Parathyroid adenoma (tissue), 2 donors: ENCODE data around the gene C17orf78.

ENCODE experiments used
- H2AFZ ChIP-seq: fragments of 300-600 bp; sonication (generic); one replicate; pipeline ENCODE4 v1.7.0; 2017; ENCODE audit warnings: antibody characterized with exemption, mild to moderate bottlenecking
- H3K27ac ChIP-seq: fragments of 300-600 bp; sonication (generic); one replicate; pipeline ENCODE4 v1.7.0; 2017
- H3K27me3 ChIP-seq: fragments of 300-600 bp; sonication (generic); one replicate; pipeline ENCODE4 v1.7.0; 2017; ENCODE audit warnings: low read length; ENCODE audit not compliant: control insufficient read depth, insufficient read depth
- H3K36me3 ChIP-seq: fragments of 300-600 bp; sonication (generic); one replicate; pipeline ENCODE4 v1.7.0; 2017; ENCODE audit warnings: low read length; ENCODE audit not compliant: control insufficient read depth, insufficient read depth
- H3K4me1 ChIP-seq: fragments of 300-600 bp; sonication (generic); one replicate; pipeline ENCODE4 v1.7.0; 2017; ENCODE audit warnings: control low read depth
- H3K4me2 ChIP-seq: fragments of 300-600 bp; sonication (generic); one replicate; pipeline ENCODE4 v1.7.0; 2017; ENCODE audit warnings: low read length
- H3K4me3 ChIP-seq: fragments of 300-600 bp; sonication (generic); one replicate; pipeline ENCODE4 v1.7.0; 2017; ENCODE audit warnings: low read depth, low read length
- H3K79me2 ChIP-seq: fragments of 300-600 bp; sonication (generic); one replicate; pipeline ENCODE4 v1.7.0; 2017; ENCODE audit warnings: control low read depth
- H3K9ac ChIP-seq: fragments of 300-600 bp; sonication (generic); one replicate; pipeline ENCODE4 v1.7.0; 2017; ENCODE audit warnings: mild to moderate bottlenecking
- H3K9me3 ChIP-seq: fragments of 300-600 bp; sonication (generic); one replicate; pipeline ENCODE4 v1.7.0; 2017; ENCODE audit warnings: low read length; ENCODE audit not compliant: control insufficient read depth
- CTCF ChIP-seq: fragments of 300-600 bp; sonication (generic); IDR thresholded peaks from one replicate; pipeline ENCODE4 v1.7.0; 2017; ENCODE audit warnings: antibody characterized with exemption, mild to moderate bottlenecking
- donor health status: primary hyperparathyroidism.

The C17orf78 gene

GRCh38 chr17:37375706-37376105, at the start of gene C17orf78:
Gene C17orf78 (plus strand): TSS chr17:37375985. CDS start chr17:37376093, 108 bp downstream.
- H3K4me2 ChIP-seq: no peak within 1 kb of the TSS
- no peaks in the 10 kb centered on the region for H3K36me3 ChIP-seq
- no peaks in the 10 kb centered on the region for H3K4me1 ChIP-seq
- H2AFZ ChIP-seq: no peak within 1 kb of the TSS
- H3K79me2 ChIP-seq: peaks cover 2% of the 10 kb centered on the region
- no peak within 1 kb of the TSS for H3K9ac ChIP-seq
- no peak within 1 kb of the TSS for H3K4me3 ChIP-seq
- H3K9me3 ChIP-seq: no peaks in the 10 kb centered on the region
- H3K27me3 ChIP-seq: no peaks in the 10 kb centered on the region
- H3K27ac ChIP-seq: no peak within 1 kb of the TSS
- no peak for TF ChIP-seq CTCF

GRCh38 chr17:37327341-37328090, 48.3 kb upstream of the C17orf78 start:
- H2AFZ ChIP-seq: no peak overlapping the region
- H3K4me3 ChIP-seq: no peak overlapping the region
- no peaks in the 10 kb centered on the region for H3K27me3 ChIP-seq
- peaks cover 4% of the 10 kb centered on the region for H3K79me2 ChIP-seq
- no peaks in the 10 kb centered on the region for H3K9me3 ChIP-seq
- no peaks in the 10 kb centered on the region for H3K4me1 ChIP-seq
- H3K9ac ChIP-seq: no peak overlapping the region
- no peaks in the 10 kb centered on the region for H3K36me3 ChIP-seq
- no peak overlapping the region for H3K4me2 ChIP-seq
- no peak for TF ChIP-seq CTCF
- no peak overlapping the region for H3K27ac ChIP-seq

GRCh38 chr17:37338847-37339246, 36.9 kb upstream of the C17orf78 start:
- no peak overlapping the region for H3K4me2 ChIP-seq
- H3K9me3 ChIP-seq: no peaks in the 10 kb centered on the region
- H3K9ac ChIP-seq: no peak overlapping the region
- no peak overlapping the region for H3K4me3 ChIP-seq
- H2AFZ ChIP-seq: no peak overlapping the region
- H3K79me2 ChIP-seq: peaks cover 4% of the 10 kb centered on the region
- no peaks in the 10 kb centered on the region for H3K4me1 ChIP-seq
- no peak overlapping the region for H3K27ac ChIP-seq
- no peaks in the 10 kb centered on the region for H3K27me3 ChIP-seq
- H3K36me3 ChIP-seq: no peaks in the 10 kb centered on the region
- TF ChIP-seq CTCF: no peak

- no peaks in the 10 kb centered on the region for H3K27me3 ChIP-seq
- no peak overlapping the region for H3K9ac ChIP-seq
- no peak overlapping the region for H2AFZ ChIP-seq
- H3K36me3 ChIP-seq: no peaks in the 10 kb centered on the region
- no peak overlapping the region for H3K4me2 ChIP-seq
- H3K4me3 ChIP-seq: no peak overlapping the region
- no peaks in the 10 kb centered on the region for H3K4me1 ChIP-seq
- no peak for TF ChIP-seq CTCF
- no peaks in the 10 kb centered on the region for H3K9me3 ChIP-seq
- peaks cover 6% of the 10 kb centered on the region for H3K79me2 ChIP-seq
- H3K27ac ChIP-seq: no peak overlapping the region
Observed at GRCh38 chr17:37339321-37339720, 36.5 kb upstream of the C17orf78 start.

GRCh38 chr17:37340804-37341203, 35.0 kb upstream of the C17orf78 start:
- H3K36me3 ChIP-seq: no peaks in the 10 kb centered on the region
- H3K9ac ChIP-seq: no peak overlapping the region
- H3K79me2 ChIP-seq: peaks cover 6% of the 10 kb centered on the region
- no peak for TF ChIP-seq CTCF
- no peaks in the 10 kb centered on the region for H3K4me1 ChIP-seq
- no peak overlapping the region for H3K27ac ChIP-seq
- no peak overlapping the region for H3K4me3 ChIP-seq
- H3K4me2 ChIP-seq: no peak overlapping the region
- no peaks in the 10 kb centered on the region for H3K27me3 ChIP-seq
- no peak overlapping the region for H2AFZ ChIP-seq
- H3K9me3 ChIP-seq: no peaks in the 10 kb centered on the region
